ENCODE results near the gene BZW2. TPM values are rescaled to one million over a fixed set of nuclear protein-coding genes. Genes with fewer than 3 reads are reported as not detected.

BZW2 gene
- total RNA-seq, 1 donor from 2014 or later: 90.2 TPM

GRCh38 chr7:16753932-16754855 lies 108.2 kb downstream of the BZW2 start:
- H3K27me3 Mint-ChIP-seq (ENCODE audit: low read depth): peaks cover 33% of the 10 kb centered on the region
- intact Hi-C loops (cut with micrococcal nuclease): loop anchor here (5.0 kb wide), 2 partner anchors 37 to 107 kb away; partner anchors contain the start of genes ANKMY2 and BZW2
- peak overlapping the region; percentile 83 for H3K4me3 Mint-ChIP-seq (ENCODE audit: low read depth)
- no peaks in the 10 kb centered on the region for H3K36me3 Mint-ChIP-seq (ENCODE audit: low read depth)
- H3K27ac Mint-ChIP-seq: no peak overlapping the region
- H3K9me3 Mint-ChIP-seq: no peaks in the 10 kb centered on the region
- no peak for DNase-seq (ENCODE audit: low spot score)
- H3K4me1 Mint-ChIP-seq (ENCODE audit: low read depth): peaks cover 25% of the 10 kb centered on the region

DNA sequence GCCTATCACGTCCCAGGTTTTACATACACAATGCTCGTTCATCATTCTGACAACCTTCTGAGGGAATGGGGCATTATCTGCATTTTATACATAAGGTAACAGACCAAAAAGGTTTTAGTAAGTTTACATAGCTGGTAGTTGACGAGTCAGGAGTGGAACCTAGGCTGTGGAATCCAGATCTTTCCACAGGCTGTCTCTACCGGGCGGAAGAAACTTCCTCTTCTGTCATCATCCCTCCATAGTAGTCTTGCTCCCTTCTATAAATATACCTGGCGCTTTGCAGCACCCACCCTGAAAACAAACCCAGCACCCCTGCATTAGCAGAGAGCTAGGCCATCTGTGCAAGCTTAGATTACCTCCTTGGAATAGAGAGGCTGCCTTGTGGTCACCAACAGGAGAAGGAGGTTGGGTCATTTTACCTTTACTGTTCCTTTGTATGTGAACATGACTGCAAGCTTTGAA lies 108.9 kb downstream of the BZW2 start:
- H3K4me3 Mint-ChIP-seq (ENCODE audit: low read depth): peak overlapping the region; percentile 83
- H3K27ac Mint-ChIP-seq: no peak overlapping the region
- H3K9me3 Mint-ChIP-seq: no peaks in the 10 kb centered on the region
- peaks cover 33% of the 10 kb centered on the region for H3K27me3 Mint-ChIP-seq (ENCODE audit: low read depth)
- intact Hi-C loops (cut with micrococcal nuclease): loop anchor here (5.0 kb wide), 2 partner anchors 38 to 108 kb away; partner anchors contain the start of genes ANKMY2 and BZW2
- H3K4me1 Mint-ChIP-seq (ENCODE audit: low read depth): peaks cover 25% of the 10 kb centered on the region
- DNase-seq (ENCODE audit: low spot score): no peak
- no peaks in the 10 kb centered on the region for H3K36me3 Mint-ChIP-seq (ENCODE audit: low read depth)

DNA sequence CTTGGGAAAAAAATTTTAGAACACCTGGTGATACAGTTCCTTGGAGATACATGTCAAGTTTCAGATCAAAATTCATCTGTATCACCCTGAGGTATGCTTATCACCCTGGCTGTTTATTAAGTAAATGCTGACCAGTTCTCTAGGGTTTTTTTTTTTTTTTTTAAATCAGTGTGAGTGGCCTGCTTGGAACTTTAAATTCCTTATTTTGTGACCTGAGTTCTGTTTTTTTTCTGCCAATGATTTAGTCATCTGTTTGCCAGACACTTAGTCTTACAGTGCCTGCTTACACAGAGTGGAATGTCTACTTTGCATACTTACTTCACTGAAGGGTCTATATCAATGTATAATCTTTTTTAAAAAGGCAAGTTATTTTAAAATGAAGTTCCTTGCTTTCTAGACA lies 109.4 kb downstream of the BZW2 start:
- Mint-ChIP-seq H3K4me1 (ENCODE audit: low read depth) (peaks cover 25% of the 10 kb centered on the region), H3K27me3 (ENCODE audit: low read depth) (peaks cover 33% of the 10 kb centered on the region), H3K27ac (no peak overlapping the region), H3K9me3 (no peaks in the 10 kb centered on the region), H3K36me3 (ENCODE audit: low read depth) (no peaks in the 10 kb centered on the region), H3K4me3 (ENCODE audit: low read depth) (no peak overlapping the region)
- DNase-seq (ENCODE audit: low spot score): no peak
- intact Hi-C loops (cut with micrococcal nuclease): no loop called here

Other genes with a start within 250 kb of the BZW2 start
- gene CRPPA, start 224.6 kb upstream of the BZW2 start, total RNA-seq: 1.3 and 1.4 TPM in 2 replicates
- gene SOSTDC1, start 180.4 kb upstream of the BZW2 start, total RNA-seq: not detected in 2 replicates
- not detected in 2 replicates for gene LRRC72, start 119.4 kb upstream of the BZW2 start, total RNA-seq
- 8.7 TPM in 2 replicates for gene ANKMY2, start 427 bp upstream of the BZW2 start, total RNA-seq
- gene TSPAN13, start 107.6 kb downstream of the BZW2 start, total RNA-seq: 1.3 and 2.0 TPM in 2 replicates
- gene AGR2, start 158.8 kb downstream of the BZW2 start, total RNA-seq: not detected in 2 replicates
- gene AGR3, start 235.8 kb downstream of the BZW2 start, total RNA-seq: not detected in 2 replicates

All from activated T-helper 2 cell treated with anti-CD3 and anti-CD28 coated beads, Interferon-gamma antibody, Interleukin-2, Interleukin-4, amounts not matched to agents 10 μg/mL and 5 μg/mL and 100 μg/mL, durations not matched to agents 14 hours and 24 hours and 36 hours (primary cell).